ENCODE data around the gene KLF7.

GRCh38 chr2:207054521-207054920 lies 111.2 kb downstream of the KLF7 start:
- TF ChIP-seq HINFP (tag; conservative IDR thresholded peaks at IDR 0.05; ENCODE audit: low read depth) (no peak), RUNX1 (IDR thresholded peaks at IDR 0.05; ENCODE audit: low read depth) (no peak), ETS1 (conservative IDR thresholded peaks at IDR 0.05; ENCODE audit: control insufficient read depth, low read depth, low read length) (no peak)
